Esophagus muscularis mucosa (tissue), 4 donors: ENCODE data around the gene HOXA7. TPM values are rescaled to one million over a fixed set of nuclear protein-coding genes. Genes with fewer than 3 reads are reported as not detected.

Experiments
- DNase-seq: peaks from one replicate; pipeline ENCODE4 v3.0.0-alpha.2; 2017; ENCODE audit errors: extremely low spot score
- H3K27ac ChIP-seq, 4 donors: fragments of 200-600 bp; sonication (generic); replicated peaks in 1 of 4; 1 replicate in 3 of 4; 2 replicates in 1 of 4; pipeline ENCODE4 v1.5.1; 2016 to 2019; ENCODE audit warnings: mild to moderate bottlenecking in 1 of 4
- H3K27me3 ChIP-seq, 4 donors: fragments of 200-600 bp; sonication (generic); one replicate each; pipeline versions ENCODE4 v1.5.1 to v1.6.0; 2016 to 2019
- H3K36me3 ChIP-seq, 4 donors: fragments of 200-600 bp; sonication (generic); one replicate each; pipeline ENCODE4 v1.5.1; 2016 to 2019
- H3K4me1 ChIP-seq, 4 donors: fragments of 200-600 bp; sonication (generic); one replicate each; pipeline ENCODE4 v1.5.1; 2016 to 2019
- H3K4me3 ChIP-seq, 4 donors: fragments of 200-600 bp; sonication (generic); 1 replicate in 2 of 4; 2 replicates in 2 of 4; pipeline ENCODE4 v1.5.1; 2016 to 2019; ENCODE audit warnings: mild to moderate bottlenecking in 4 of 4, moderate library complexity in 1 of 4
- H3K9me3 ChIP-seq, 4 donors: fragments of 200-600 bp; sonication (generic); 1 replicate in 3 of 4; 2 replicates in 1 of 4; pipeline ENCODE4 v1.5.1; 2016 to 2019
- CTCF ChIP-seq, 3 experiments: fragments of 200-600 bp in 2 of 3; fragments of 450-650 bp in 1 of 3; sonication (generic) in 2 of 3; IDR thresholded peaks; one replicate each; pipeline ENCODE4 v1.5.1; 2017 to 2019; ENCODE audit warnings: antibody characterized with exemption in 3 of 3, mild to moderate bottlenecking in 2 of 3, moderate library complexity in 1 of 3
- EP300 ChIP-seq: sonication (generic); formaldehyde crosslinking; IDR thresholded peaks from one replicate; pipeline ENCODE4 v1.6.1; 2017; ENCODE audit warnings: antibody characterized with exemption
- POLR2A ChIP-seq: fragments of 450-650 bp; IDR thresholded peaks from one replicate; pipeline ENCODE4 v1.6.1; 2017; ENCODE audit warnings: antibody characterized with exemption, moderate library complexity, mild to moderate bottlenecking, low read depth
- POLR2AphosphoS5 ChIP-seq, 2 donors: sonication (generic); formaldehyde crosslinking; IDR thresholded peaks; one replicate each; pipeline ENCODE4 v1.6.1; 2017; ENCODE audit warnings: antibody characterized with exemption in 2 of 2
- WGBS: methylation state at CpG from one replicate; pipeline ENCODE4 v1.1.5; 2018; 5-methylcytosine and 5-hydroxymethylcytosine counted together
- intact Hi-C: fragments of 100-400 bp; cut with DNase I; formaldehyde crosslinking; loops from one replicate; pipeline ENCODE4 v1.15.1; 2023
- total RNA-seq, 4 donors: library from RNA; depleted of rRNA; stranded (reverse); fragments of >200 nt; gene quantifications; one replicate each; pipeline versions ENCODE4 v1.1.0 to v1.2.1, GENCODE V29; 2016

The HOXA7 gene
- total RNA-seq, 4 donors from 2014 or later = 0.33 to 1.7 (median 0.49) TPM

GRCh38 chr7:27139334-27140125 is 16.9 kb downstream of the HOXA7 start:
- Histone ChIP-seq H3K36me3 (no peaks in the 10 kb centered on the region), H3K27ac (peak overlapping the region; percentile 96 to 99 (median 99)), H3K27me3 (peaks cover 0 to 10% (median 1%) of the 10 kb centered on the region in 4 donors), H3K4me1 (peaks cover 11 to 70% (median 60%) of the 10 kb centered on the region in 4 donors), H3K4me3 (peak overlapping the region; percentile 56 to 95 (median 84)), H3K9me3 (no peaks in the 10 kb centered on the region)
- 54% methylated on average over 18 of the region's 53 CpGs for WGBS
- TF ChIP-seq POLR2A (no peak), EP300 (no peak), CTCF (IDR thresholded peaks at IDR 0.05) (no peak), POLR2AphosphoS5 (IDR thresholded peaks at IDR 0.05) (no peak)
- no peak for DNase-seq
- intact Hi-C loops = loop anchor here (10.0 kb wide), 2 partner anchors 115 to 935 kb away; partner anchors contain the start of genes CBX3 and HNRNPA2B1

- intact Hi-C loops = no loop called here
- H3K4me3 ChIP-seq = peak overlapping the region; percentile 56 to 95 (median 84)
- DNase-seq = no peak
- no peaks in the 10 kb centered on the region for H3K9me3 ChIP-seq
- TF ChIP-seq POLR2A (no peak), CTCF (IDR thresholded peaks at IDR 0.05) (no peak), POLR2AphosphoS5 (IDR thresholded peaks at IDR 0.05) (no peak), EP300 (no peak)
- peak overlapping the region; percentile 96 to 99 (median 99) for H3K27ac ChIP-seq
- WGBS = 59% methylated on average over 11 of the region's 11 CpGs
- peaks cover 0 to 4% (median 0%) of the 10 kb centered on the region in 4 donors for H3K27me3 ChIP-seq
- H3K36me3 ChIP-seq = no peaks in the 10 kb centered on the region
- H3K4me1 ChIP-seq = peaks cover 11 to 70% (median 60%) of the 10 kb centered on the region in 4 donors
These were observed 17.5 kb downstream of the HOXA7 start for GRCh38 chr7:27138985-27139333.

- Histone ChIP-seq H3K27ac (peak overlapping the region; percentile 96 to 99 (median 99)), H3K27me3 (peaks cover 0 to 4% (median 0%) of the 10 kb centered on the region in 4 donors), H3K36me3 (no peaks in the 10 kb centered on the region), H3K4me1 (peaks cover 11 to 72% (median 61%) of the 10 kb centered on the region in 4 donors), H3K4me3 (peak overlapping the region; percentile 56 to 95 (median 84)), H3K9me3 (no peaks in the 10 kb centered on the region)
- no peak for DNase-seq
- intact Hi-C loops = no loop called here
- 67% methylated on average over 1 of the region's 1 CpG for WGBS
- TF ChIP-seq CTCF (IDR thresholded peaks at IDR 0.05) = no peak
- no peak for TF ChIP-seq POLR2AphosphoS5 (IDR thresholded peaks at IDR 0.05)
- TF ChIP-seq EP300 = no peak
- TF ChIP-seq POLR2A = no peak
These were observed 18.0 kb downstream of the HOXA7 start for GRCh38 chr7:27138472-27138871.

GRCh38 chr7:27137640-27138315 is 18.7 kb downstream of the HOXA7 start:
- H3K4me1 ChIP-seq = peaks cover 6 to 79% (median 67%) of the 10 kb centered on the region in 4 donors
- no peak for DNase-seq

More at GRCh38 chr7:27137640-27138315, 18.7 kb downstream of the HOXA7 start:
- Histone ChIP-seq H3K4me3 (peak overlapping the region in 2 of 4 donors; percentile 83 to 85), H3K36me3 (no peaks in the 10 kb centered on the region), H3K27ac (peak overlapping the region; percentile 96 to 99 (median 99)), H3K27me3 (peaks cover 0 to 4% (median 0%) of the 10 kb centered on the region in 4 donors), H3K9me3 (no peaks in the 10 kb centered on the region)
- 58% methylated on average over 2 of the region's 2 CpGs for WGBS
- intact Hi-C loops = no loop called here
- TF ChIP-seq CTCF (IDR thresholded peaks at IDR 0.05) = no peak
- TF ChIP-seq POLR2A = no peak
- TF ChIP-seq POLR2AphosphoS5 (IDR thresholded peaks at IDR 0.05) = no peak
- TF ChIP-seq EP300 = no peak
